Activated CD4-positive, CD25-positive, alpha-beta regulatory T cell treated with anti-CD3 and anti-CD28 coated beads, Interleukin-2, amount 50 U/mL, for 72 hours (primary cell): ENCODE data around the gene ISL1.

Experiments used
- DNase-seq: peaks from one replicate; pipeline ENCODE4 v3.0.0; 2021

ISL1 gene

GRCh38 chr5:51383131-51384121 is at the start of gene ISL1:
ISL1 (plus strand) TSS chr5:51383448; CDS start chr5:51383672, 224 bp downstream.
- no peak for DNase-seq

GRCh38 chr5:51336878-51337277 is 46.4 kb upstream of the ISL1 start:
- DNase-seq = no peak

GRCh38 chr5:51345106-51345505 is 38.1 kb upstream of the ISL1 start:
- DNase-seq = no peak

- no peak for DNase-seq
Observed at GRCh38 chr5:51347157-51347556, 36.1 kb upstream of the ISL1 start.

- DNase-seq = no peak
Observed at GRCh38 chr5:51347704-51348103, 35.5 kb upstream of the ISL1 start.

- DNase-seq = no peak
Observed at GRCh38 chr5:51371052-51371451, 12.2 kb upstream of the ISL1 start.

GRCh38 chr5:51373880-51374523 is 9.2 kb upstream of the ISL1 start:
- no peak for DNase-seq

- no peak for DNase-seq
Observed at GRCh38 chr5:51375084-51375483, 8.2 kb upstream of the ISL1 start.

- no peak for DNase-seq
Observed at GRCh38 chr5:51376509-51376908, 6.7 kb upstream of the ISL1 start.

- DNase-seq = no peak
Observed at GRCh38 chr5:51377151-51378060, 5.8 kb upstream of the ISL1 start.

GRCh38 chr5:51378061-51378409 is 5.2 kb upstream of the ISL1 start:
- no peak for DNase-seq

GRCh38 chr5:51378448-51379330 is 4.6 kb upstream of the ISL1 start:
- DNase-seq = no peak

GRCh38 chr5:51379331-51379700 is 3.9 kb upstream of the ISL1 start:
- DNase-seq = no peak

GRCh38 chr5:51380603-51381207 is 2.5 kb upstream of the ISL1 start:
- no peak for DNase-seq

- no peak for DNase-seq
Observed at GRCh38 chr5:51381761-51382474, 1.3 kb upstream of the ISL1 start.

GRCh38 chr5:51382521-51383130 is 622 bp upstream of the ISL1 start:
- no peak for DNase-seq

- no peak for DNase-seq
Observed at GRCh38 chr5:51384281-51384840, 1.1 kb downstream of the ISL1 start.

- DNase-seq = no peak
Observed at GRCh38 chr5:51385216-51385615, 2.0 kb downstream of the ISL1 start.

- DNase-seq = no peak
Observed at GRCh38 chr5:51386916-51387883, 4.0 kb downstream of the ISL1 start.
